Left ventricle myocardium superior (tissue), 1 donor: ENCODE data around the gene ANKRD55. TPM values are rescaled to one million over a fixed set of nuclear protein-coding genes. Genes with fewer than 3 reads are reported as not detected.
"Not testable (repeated sequence)": the region's sequence is repeated elsewhere in the genome, so short reads cannot be mapped to it uniquely, and the experiment has no call there.

Experiments
- ATAC-seq: fragments of 200-7000 bp; cut with Tn5 transposase; one replicate; pipeline ENCODE4 v1.9.1; 2020; ENCODE audit warnings: mild to moderate bottlenecking, moderate library complexity
- DNase-seq: peaks from one replicate; pipeline ENCODE4 v3.0.0-alpha.2; 2020
- intact Hi-C: fragments of 100-400 bp; cut with micrococcal nuclease; formaldehyde crosslinking; loops from one replicate; pipeline ENCODE4 v1.11.0; 2022
- total RNA-seq: library from RNA; stranded (reverse); fragmentation: NEBNext Ultra II Directional; extraction: Animal tissue kit (Norgen Biotek cat#: 25700); gene quantifications from one replicate; pipeline ENCODE4 v1.2.1, GENCODE V29; 2021
- donor health status: DM: no; HTN: yes; CAD: no; lungs with severe emphysema.

ANKRD55 gene
- total RNA-seq, 1 donor from 2014 or later: not detected

DNA sequence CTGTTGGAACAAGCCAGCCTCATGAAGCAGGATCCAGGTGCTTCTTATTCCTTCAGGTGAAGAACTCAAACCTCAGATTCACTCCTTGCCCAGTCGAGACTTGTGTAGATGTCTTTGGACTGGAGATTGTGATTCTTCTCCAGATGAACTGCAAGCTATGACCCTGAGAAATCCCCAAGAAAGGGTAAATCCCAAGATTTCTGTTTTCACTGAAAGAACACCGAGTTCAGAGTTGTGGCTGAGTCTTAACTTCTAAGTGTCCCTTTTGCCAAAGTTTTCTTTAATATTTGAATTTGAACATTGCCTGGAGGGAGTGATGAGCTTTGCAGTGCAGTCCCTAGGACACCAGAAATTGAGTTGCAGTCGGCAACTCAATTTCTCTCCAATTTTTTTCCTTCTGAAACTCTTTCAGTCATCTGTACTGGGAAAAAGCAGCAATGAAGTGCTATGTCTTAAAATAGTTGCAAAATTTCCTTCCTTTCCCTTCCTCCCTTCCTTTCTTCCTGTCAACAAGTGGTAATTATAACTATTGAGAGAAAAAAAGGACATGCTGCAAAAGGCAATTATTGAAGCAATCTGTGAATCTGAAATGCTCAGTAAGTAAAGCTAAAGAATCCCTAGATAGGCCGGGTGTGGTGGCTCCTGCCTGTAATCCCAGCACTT lies 56.1 kb downstream of the ANKRD55 start:
- ATAC-seq: peak; percentile 24
- no peak for DNase-seq
- intact Hi-C loops: no loop called here

DNA sequence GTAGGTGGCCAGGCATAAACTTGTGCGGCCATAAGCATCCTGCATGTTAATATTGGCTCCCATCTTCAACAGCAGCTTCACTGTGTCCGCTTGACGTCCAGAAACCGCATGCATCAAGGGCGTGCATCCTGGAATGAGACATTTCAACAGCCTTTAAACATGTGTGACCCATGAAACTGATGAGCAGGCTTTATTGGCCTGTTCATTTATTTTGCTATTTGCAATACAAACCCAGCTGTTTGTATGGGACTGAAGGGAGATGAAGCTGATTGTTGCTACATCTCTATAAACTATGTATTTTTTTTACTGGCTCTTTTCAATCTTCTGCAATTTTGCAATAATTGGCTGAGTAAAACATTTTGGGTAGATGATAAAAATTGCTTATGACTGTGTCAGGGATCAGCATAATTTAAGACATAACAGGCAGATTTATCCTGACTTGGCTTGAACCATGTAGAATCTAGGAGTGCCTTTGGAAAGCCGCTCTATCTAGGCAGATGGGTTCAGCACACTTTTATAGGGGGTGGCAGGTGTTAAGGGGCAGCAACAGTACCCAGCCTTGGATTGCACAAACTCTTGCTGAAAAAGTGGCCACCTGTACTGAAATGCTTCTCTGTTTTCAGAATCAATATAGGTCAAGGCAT lies 56.9 kb downstream of the ANKRD55 start:
- peak; percentile 80 for ATAC-seq
- peak; percentile 49 for DNase-seq
- intact Hi-C loops: no loop called here

DNA sequence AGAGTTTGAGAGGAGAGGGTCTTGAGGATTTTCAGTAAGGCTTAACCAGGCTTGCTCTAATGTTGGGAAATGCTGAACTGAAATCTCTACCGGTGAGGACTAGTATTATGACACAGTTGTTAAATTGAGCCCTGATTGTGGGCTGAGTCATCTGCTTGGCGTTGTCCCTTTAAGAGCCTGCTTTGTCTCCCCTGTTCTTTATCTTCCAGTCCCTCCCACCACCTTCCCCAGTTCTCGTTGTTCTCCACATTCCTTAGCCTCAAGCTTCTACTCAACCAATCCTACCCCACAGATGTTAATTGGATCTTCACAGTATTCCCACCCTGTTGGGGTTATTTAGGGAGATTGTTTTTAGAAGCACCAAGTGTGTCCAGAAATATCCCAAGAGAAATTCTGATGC lies 57.6 kb downstream of the ANKRD55 start:
- no peak for DNase-seq
- ATAC-seq: peak; percentile 80
- intact Hi-C loops: no loop called here

DNA sequence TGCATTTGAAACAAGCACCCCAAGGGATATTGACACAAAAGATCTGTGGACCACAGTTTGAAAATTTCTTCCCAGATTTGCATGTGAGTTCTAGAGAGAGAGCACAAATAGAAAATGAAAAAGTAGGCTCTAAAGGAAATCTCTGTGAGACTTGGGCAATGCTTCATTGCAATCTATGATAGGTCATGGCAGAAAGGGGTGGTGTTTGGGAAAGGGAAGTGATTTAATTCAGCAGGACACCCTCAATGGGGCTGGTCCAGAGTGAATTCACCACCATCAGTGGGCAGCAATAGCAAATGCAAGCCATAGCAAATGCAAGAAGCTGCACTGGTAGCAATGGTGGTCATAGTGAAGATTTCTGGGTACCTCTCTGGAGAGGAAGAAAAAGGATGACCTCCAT lies 58.1 kb downstream of the ANKRD55 start:
- ATAC-seq: no peak
- intact Hi-C loops: no loop called here
- no peak for DNase-seq

DNA sequence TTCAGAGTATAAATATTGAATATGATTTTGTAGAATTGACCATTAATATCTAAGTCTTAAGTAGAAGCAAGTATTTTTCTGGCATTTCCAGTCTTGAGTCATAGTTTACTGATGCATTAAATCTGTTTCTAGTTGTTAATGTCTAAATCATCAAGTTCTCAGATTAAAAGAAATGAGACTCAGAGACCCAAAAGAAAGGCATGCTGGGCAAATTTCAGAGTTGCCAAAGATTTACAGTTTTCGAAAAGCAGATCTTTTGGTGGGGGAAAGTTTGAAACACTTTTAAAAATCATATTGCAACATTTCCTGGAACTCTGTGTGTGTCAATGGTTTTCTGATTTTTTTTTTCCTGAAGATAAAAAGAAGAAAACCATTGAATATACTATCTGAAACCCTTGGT lies 60.9 kb downstream of the ANKRD55 start:
- intact Hi-C loops: no loop called here
- ATAC-seq: no peak
- no peak for DNase-seq

DNA sequence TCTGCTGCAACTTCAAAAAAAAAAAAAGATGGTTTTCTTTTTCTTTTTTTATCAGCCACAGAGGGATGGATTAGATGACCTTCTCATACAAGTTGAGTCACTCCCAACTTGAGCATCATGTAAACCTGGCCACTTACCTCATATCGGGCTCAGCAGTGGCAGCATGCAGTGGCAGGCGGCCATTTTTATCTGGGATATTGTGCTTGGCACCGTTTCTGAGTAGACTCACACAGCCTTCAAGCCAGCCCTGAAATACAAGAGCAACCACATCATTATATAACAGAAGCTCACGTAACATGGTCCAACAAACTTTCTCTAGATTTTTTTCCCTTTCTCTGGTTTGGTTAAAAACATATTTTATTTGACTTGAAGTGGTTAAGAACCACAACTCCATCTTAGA lies 62.6 kb downstream of the ANKRD55 start:
- peak; percentile 64 for ATAC-seq
- no peak for DNase-seq
- intact Hi-C loops: no loop called here

DNA sequence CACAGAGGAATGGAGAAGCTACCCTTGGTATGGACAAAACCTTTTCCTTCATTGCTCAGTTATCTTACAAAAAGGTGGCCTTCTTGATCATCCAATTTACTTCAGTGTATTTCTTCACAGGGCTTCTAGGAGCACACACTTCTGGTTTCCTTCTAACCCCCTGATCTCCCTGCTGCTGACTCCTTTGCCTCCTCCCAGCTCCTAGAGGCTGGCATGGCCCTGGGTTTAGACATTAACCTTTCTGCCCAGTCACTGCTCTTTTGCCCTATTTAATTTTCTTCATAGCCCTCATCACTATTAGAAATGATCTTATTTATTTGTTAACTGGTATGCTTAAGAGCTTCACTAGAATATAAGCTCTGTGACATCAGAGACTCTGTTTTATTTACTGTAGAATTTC lies 63.2 kb downstream of the ANKRD55 start:
- ATAC-seq (no peak), DNase-seq (no peak)
- intact Hi-C loops: no loop called here

DNA sequence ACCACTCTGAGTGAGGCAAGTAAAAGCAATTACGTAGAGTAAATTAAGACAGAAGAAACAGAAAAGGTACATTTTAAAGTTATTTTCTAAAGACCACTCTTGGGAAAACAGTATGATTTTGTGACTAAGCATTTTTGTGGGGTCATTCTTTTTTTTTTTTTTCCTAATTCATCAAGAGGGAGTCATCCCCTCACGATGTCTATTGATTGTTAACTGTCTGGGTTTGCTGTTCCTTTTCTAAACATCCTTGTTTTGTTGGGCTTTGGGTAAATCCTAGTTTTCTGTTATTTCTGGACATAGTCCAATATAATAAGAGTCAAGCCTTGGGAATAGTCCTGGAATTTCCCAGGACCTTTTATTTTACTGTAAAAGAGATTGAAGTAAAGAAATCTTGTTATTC lies 63.8 kb downstream of the ANKRD55 start:
- intact Hi-C loops: no loop called here
- DNase-seq (no peak), ATAC-seq (no peak)

DNA sequence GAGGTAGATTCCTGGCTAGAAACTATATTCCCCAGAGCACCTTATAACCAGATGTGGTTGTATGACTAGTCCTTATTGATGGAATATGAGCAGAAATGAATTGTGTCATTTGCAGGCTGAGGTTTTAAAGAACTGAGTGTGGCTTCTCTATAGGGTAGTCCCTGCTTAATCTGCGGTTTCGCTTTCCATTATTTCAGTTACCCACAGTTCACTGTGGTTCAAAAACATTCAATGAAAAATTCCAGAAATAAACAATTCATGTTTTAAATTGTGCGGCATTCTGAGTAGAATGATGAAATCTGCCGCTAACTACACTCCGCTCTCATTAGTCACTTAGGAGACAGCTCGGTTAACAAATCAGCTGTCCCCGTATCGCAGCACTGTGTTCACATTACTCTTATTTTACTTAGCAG lies 65.1 kb downstream of the ANKRD55 start:
- no peak for DNase-seq
- no peak for ATAC-seq
- intact Hi-C loops: no loop called here

DNA sequence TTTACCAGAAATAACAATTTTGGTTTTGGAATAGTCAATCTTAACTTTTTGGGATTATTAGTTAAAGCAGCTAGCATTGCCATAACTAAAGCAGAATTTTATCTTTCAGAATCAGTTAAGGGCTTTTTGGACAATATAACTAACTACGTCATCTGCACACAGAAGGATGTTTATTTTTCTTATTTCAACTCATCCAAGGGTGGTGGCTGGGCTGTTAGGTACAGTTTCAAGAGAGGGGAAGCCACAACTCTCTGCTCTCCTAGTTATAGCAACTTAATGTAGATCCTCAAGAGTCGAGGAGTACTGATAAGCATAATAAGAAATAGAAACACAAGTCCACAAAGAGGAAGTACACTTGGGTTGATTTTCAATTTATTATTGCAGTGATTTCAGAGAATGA lies 65.6 kb downstream of the ANKRD55 start:
- intact Hi-C loops: no loop called here
- ATAC-seq (no peak), DNase-seq (no peak)

DNA sequence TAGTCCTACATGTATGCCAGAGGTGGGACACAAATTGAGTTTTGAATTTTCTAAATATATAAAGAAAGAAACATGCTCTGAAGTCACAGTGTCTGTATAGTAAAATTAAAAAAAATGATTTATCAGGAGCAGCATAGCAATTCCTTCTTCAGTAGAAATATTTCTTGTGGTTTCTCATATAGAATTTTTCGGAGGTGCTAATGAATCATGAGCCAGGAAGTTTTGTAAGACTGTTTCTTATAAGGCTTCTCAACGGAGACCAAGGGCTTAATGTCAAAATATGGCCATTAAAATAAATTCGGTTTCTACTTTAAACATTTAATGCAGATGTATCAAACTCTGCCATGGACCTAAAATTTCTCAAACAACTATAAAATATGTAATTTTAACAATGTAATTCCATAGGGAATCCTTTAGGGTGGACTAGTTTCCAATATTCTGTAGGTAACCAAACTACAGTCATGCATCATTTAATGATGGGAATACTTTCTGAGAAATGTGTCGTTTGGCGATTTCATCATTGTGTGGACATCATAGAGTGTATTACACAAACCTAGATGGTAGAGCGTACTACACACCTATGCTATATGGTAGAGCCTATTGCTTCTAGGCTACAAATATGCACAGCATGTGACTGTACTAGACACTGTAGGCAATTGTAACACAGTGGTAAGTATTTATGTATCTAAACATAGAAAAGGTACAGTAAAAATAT lies 66.3 kb downstream of the ANKRD55 start:
- intact Hi-C loops: no loop called here
- DNase-seq: no peak
- ATAC-seq: no peak

DNA sequence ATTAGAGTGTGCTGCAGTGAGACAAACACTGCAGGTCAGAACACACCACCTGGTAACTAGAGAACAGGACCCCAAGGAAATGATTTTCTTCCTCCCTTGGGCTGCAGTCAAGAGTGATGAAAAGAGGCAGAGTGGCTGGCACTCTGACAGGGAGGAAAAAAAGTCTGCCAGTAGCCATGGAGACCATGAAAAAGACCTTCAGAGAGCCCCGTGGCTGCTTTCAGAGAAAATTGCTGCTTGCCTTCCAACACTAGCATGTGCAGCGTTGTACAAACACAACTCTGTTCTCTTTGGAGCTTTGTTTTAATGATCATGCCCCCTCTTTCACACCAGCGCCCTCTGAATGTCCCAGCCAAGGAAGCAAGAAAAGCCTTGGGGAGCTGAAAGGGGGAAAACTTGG lies 68.8 kb downstream of the ANKRD55 start:
- peak; percentile 38 for ATAC-seq
- intact Hi-C loops: no loop called here
- DNase-seq: no peak

DNA sequence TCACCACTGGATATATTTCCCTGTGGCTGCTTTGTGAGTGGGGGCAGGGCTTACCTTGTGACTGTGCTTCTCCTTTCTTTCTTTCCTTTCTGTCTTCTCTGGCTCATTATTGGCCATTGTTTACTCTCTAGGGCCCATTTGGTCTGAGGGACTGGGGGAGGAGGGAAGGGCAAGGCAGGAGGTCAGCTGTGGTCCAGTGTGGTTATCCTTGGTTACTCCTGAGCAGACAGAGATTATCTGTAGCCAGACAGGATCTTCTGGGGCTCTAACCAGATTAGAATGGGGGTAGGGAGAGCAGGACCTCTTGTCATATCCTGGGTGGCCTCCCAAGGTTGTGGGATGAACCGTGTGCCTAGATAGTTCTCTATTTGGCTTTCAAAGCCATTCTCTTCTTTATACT lies 71.2 kb downstream of the ANKRD55 start:
- no peak for ATAC-seq
- intact Hi-C loops: no loop called here
- no peak for DNase-seq

DNA sequence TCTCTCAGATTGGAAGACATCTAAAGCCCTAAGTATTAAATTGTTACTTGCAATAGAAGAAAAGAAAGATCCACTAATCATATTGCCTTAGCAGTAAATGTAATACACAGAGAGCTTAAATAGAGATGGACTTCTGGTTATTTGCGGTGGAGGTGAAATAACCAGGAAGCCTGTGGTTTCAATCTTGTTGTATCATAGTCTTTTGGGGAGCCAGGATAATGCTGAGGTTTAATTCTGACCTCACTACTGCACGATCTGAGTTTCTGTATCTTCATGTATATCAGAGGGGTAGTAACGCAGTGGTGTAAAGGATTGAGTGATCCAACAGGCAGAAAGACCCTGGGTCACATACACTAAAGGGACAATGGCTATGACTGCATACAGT lies 71.7 kb downstream of the ANKRD55 start:
- DNase-seq (no peak), ATAC-seq (no peak)
- intact Hi-C loops: no loop called here

DNA sequence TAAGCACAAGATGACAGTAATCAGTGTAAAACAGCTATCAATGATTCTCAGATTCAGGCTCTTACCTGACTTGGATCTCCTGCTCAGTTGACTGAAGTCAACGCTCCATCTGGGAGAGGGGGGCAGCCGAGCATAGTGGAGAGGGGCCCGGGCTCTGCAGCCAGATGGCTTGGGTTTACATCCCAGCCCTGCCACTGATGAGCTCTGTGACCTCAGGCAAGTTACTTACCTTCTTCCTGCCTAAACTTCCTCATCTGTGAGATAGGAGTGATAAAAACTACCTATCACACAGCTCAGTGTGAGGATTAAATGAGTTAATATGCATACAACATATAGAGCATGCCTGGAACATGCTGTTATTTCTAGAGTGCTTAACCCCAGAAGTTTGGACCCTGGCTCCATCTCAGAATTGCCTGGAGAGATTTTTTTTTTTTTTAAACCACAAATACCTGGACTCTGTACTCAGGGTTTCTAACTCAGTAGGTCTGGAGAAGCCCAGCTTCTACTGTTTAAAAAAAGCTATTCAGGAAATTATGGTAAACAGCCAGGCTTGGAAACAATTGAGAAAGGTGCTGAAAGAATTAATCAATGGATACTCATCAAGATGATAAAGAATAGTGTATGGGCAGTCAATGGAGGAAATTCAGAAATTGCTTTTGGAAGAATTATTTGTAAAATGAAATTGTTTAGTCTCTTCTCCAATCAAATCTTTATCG lies 72.2 kb downstream of the ANKRD55 start:
- intact Hi-C loops: no loop called here
- DNase-seq (no peak), ATAC-seq (no peak)

DNA sequence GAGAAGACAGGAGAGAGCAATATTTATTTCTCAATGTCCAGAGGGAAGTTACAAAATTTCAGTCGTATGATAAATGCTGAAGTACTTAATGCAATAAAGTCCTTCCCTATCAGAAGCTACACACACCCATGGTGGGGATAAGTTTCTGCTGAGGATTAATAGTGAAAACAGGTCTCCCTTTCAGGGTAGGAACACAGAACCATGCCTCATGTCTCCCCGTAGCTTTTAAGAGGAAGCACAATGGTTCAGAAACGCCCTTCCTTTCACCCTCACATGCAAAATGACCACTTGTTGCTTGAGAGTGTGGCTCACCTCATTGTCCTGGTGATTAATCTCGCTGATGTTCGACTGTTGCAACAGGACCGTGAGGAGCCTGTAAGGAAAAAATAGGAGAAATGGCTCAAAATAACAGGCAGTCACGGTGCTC lies 73.6 kb downstream of the ANKRD55 start:
- DNase-seq (no peak), ATAC-seq (peak; percentile 43)
- intact Hi-C loops: no loop called here

DNA sequence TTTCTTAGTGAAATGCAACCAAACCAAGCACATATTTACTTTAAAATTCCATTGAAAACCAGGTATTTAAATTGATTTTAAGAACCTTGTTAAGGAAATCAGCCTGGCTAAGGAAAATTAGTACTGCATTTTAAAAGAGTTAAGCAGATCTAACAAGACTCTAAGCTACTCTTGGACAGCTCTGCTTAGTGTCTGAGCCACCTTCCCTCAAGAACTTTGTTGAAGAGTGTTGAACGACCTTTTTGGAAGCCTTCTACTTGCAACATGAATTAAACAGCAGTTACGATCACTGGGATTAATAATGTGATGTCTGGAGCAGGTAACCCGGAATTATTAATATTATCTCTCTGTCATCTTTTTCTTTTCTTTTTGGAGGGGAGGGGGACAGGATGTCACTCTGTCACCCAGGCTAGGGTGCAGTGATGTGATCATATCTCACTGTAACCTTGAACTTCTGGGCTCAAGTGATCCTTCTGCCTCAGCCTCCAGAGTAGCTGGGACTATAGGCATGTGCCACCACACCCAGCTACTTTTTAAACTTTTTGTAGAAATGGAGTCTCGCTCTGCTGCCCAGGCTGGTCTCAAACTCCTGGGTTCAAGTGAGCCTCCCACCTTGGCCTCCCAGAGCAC lies 74.7 kb downstream of the ANKRD55 start:
- no peak for ATAC-seq
- intact Hi-C loops: no loop called here
- DNase-seq: no peak

DNA sequence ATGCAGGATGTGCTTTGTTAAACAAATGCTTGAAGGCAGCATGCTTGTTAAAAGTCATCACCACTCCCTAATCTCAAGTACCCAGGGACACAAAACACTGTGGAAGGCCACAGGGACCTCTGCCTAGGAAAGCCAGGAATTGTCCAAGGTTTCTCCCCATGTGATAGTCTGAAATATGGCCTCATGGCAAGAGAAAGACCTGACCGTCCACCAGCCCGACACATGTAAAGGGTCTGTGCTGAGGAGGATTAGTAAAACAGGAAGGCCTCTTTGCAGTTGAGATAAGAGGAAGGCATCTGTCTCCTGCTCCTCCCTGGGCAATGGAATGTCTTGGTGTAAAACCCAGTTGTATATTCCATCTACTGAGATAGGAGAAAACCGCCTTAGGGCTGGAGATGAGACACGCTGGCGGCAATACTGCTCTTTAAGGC lies 75.9 kb downstream of the ANKRD55 start:
- ATAC-seq, intact Hi-C loops, DNase-seq: not testable (repeated sequence)

DNA sequence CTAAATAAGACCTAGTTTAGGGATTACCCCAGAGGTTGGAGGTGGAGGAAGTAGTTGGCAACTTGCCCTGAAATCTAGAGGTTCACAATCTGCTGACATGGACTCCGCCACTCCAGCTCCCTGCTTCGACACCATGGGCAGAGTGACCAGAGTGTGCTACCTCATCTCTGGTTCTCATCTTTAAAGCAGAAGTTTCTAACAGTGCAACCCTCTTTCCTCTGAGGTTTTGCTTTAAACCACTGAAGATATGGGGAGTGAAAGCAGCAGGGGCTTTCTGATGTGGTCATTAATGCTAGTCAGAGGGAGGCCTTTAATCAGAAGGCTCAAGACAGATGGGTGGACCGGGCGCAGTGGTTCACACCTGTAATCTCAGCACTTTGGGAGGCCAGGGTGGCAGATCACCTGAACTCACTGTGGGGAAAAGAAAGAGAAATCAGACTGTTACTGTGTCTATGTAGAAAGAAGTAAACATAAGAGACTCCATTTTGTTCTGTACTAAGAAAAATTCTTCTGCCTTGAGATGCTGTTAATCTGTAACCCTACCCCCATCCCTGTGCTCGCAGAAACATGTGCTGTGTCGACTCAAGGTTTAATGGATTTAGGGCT lies 76.4 kb downstream of the ANKRD55 start:
- intact Hi-C loops, DNase-seq, ATAC-seq: not testable (repeated sequence)
